ENCODE measurements around the gene MFSD2A.

- no peak for TF ChIP-seq POLR2A (IDR thresholded peaks at IDR 0.05)
- no peak for TF ChIP-seq CTCF (IDR thresholded peaks at IDR 0.05)
Measured at GRCh38 chr1:39933956-39934941, 20.7 kb upstream of the MFSD2A start.

Measured in stomach (tissue), 4 donors.